WTC11 (cell line): Measurements from ENCODE around the gene REL. TPM values are rescaled to one million over a fixed set of nuclear protein-coding genes. Genes with fewer than 3 reads are reported as not detected.

Experiments
- ATAC-seq: fragments of 200-7000 bp; cut with Tn5 transposase; 2 replicates; pipeline ENCODE4 v1.10.0; 2021; ENCODE audit warnings: mild to moderate bottlenecking, moderate library complexity
- CTCF ChIA-PET: fragments of 300-600 bp; sonication (Branson Sonifier 250); formaldehyde crosslinking; loops from one replicate; lab custom pipeline; 2021; ENCODE audit warnings: antibody characterized with exemption; lab: Charles Lee
- POLR2A ChIA-PET: fragments of 350-600 bp; sonication (Branson Sonifier 250); formaldehyde crosslinking; loops from one replicate; lab custom pipeline; 2021; ENCODE audit warnings: antibody characterized with exemption; lab: Charles Lee
- DNase-seq: peaks from one replicate; pipeline ENCODE4 v3.0.0; 2021; ENCODE audit warnings: low spot score
- H3K27ac Mint-ChIP-seq: 2 replicates; pipeline ENCODE4 v1.8.0; 2021; ENCODE audit warnings: mixed read lengths
- H3K27me3 Mint-ChIP-seq: 2 replicates; pipeline ENCODE4 v1.8.0; 2021; ENCODE audit warnings: low read depth, mild to moderate bottlenecking, moderate library complexity, mixed read lengths
- H3K36me3 Mint-ChIP-seq: 2 replicates; pipeline ENCODE4 v1.8.0; 2021; ENCODE audit warnings: mixed read lengths
- H3K4me1 Mint-ChIP-seq: 2 replicates; pipeline ENCODE4 v1.8.0; 2022; ENCODE audit warnings: mixed read lengths
- H3K4me3 Mint-ChIP-seq: 2 replicates; pipeline ENCODE4 v1.8.0; 2021; ENCODE audit warnings: mild to moderate bottlenecking, moderate library complexity, mixed read lengths
- H3K9me3 Mint-ChIP-seq: 2 replicates; pipeline ENCODE4 v1.8.0; 2021; ENCODE audit warnings: mixed read lengths
- ATF6 ChIP-seq: sonication (generic); formaldehyde crosslinking; IDR thresholded peaks from 2 replicates; pipeline ENCODE4 v1.8.1; 2023; ENCODE audit warnings: mild to moderate bottlenecking, missing genetic modification reagents
- ERG ChIP-seq: fragments of 250-450 bp; sonication (Bioruptor Pico); IDR thresholded peaks from 2 replicates; pipeline ENCODE4 v1.8.0; 2021; ENCODE audit warnings: mild to moderate bottlenecking
- HMGXB4 ChIP-seq: sonication (generic); formaldehyde crosslinking; IDR thresholded peaks from 2 replicates; pipeline ENCODE4 v1.8.1; 2023; ENCODE audit warnings: mild to moderate bottlenecking, moderate library complexity, missing genetic modification reagents
- IRF1 ChIP-seq: sonication (generic); formaldehyde crosslinking; IDR thresholded peaks from 2 replicates; pipeline ENCODE4 v1.8.0; 2023; ENCODE audit warnings: missing genetic modification reagents
- IRF2 ChIP-seq: sonication (generic); formaldehyde crosslinking; IDR thresholded peaks from 2 replicates; pipeline ENCODE4 v1.8.0; 2022; ENCODE audit warnings: low read depth, missing genetic modification reagents, borderline replicate concordance
- JAZF1 ChIP-seq: fragments of 250-450 bp; sonication (Bioruptor Pico); IDR thresholded peaks from 2 replicates; pipeline ENCODE4 v1.9.0; 2021; ENCODE audit warnings: moderate library complexity, mild to moderate bottlenecking, inconsistent platforms
- MLX ChIP-seq: sonication (generic); formaldehyde crosslinking; IDR thresholded peaks from 2 replicates; pipeline ENCODE4 v1.8.1; 2023; ENCODE audit warnings: mild to moderate bottlenecking, missing genetic modification reagents, moderate library complexity
- OVOL2 ChIP-seq: fragments of 250-450 bp; sonication (Bioruptor Pico); IDR thresholded peaks from 2 replicates; pipeline ENCODE4 v1.9.0; 2021; ENCODE audit warnings: mild to moderate bottlenecking, borderline replicate concordance
- PRDM15 ChIP-seq: sonication (generic); formaldehyde crosslinking; IDR thresholded peaks from 2 replicates; pipeline ENCODE4 v1.8.0; 2022; ENCODE audit warnings: missing genetic modification reagents
- RORB ChIP-seq: fragments of 250-450 bp; sonication (Bioruptor Pico); IDR thresholded peaks from 2 replicates; pipeline ENCODE4 v1.9.0; 2021; ENCODE audit warnings: mild to moderate bottlenecking
- SMAD4 ChIP-seq: sonication (generic); formaldehyde crosslinking; IDR thresholded peaks from 2 replicates; pipeline ENCODE4 v1.8.0; 2022; ENCODE audit warnings: mild to moderate bottlenecking, missing genetic modification reagents
- USF1 ChIP-seq: sonication (generic); formaldehyde crosslinking; IDR thresholded peaks from 2 replicates; pipeline ENCODE4 v1.8.0; 2022; ENCODE audit warnings: mild to moderate bottlenecking, missing genetic modification reagents
- ZNF317 ChIP-seq: sonication (generic); formaldehyde crosslinking; IDR thresholded peaks from 2 replicates; pipeline ENCODE4 v1.8.1; 2023; ENCODE audit warnings: low read depth, mild to moderate bottlenecking, moderate library complexity, missing genetic modification reagents, borderline replicate concordance
- ZNF671 ChIP-seq: fragments of 250-450 bp; sonication (Bioruptor Pico); IDR thresholded peaks from 2 replicates; pipeline ENCODE4 v1.8.0; 2021; ENCODE audit warnings: mild to moderate bottlenecking
- total RNA-seq: library from RNA; stranded (reverse); gene quantifications from 3 replicates; pipeline ENCODE4 v1.2.3, GENCODE V29; 2021

Gene REL
- total RNA-seq, 1 experiment from 2014 or later, result 8.4 TPM

- DNase-seq, result no peak
- peaks cover 17% of the 10 kb centered on the region for H3K36me3 Mint-ChIP-seq
- no peaks in the 10 kb centered on the region for H3K9me3 Mint-ChIP-seq
- TF ChIP-seq PRDM15 (no peak), HMGXB4 (CRISPR knock-in tag) (no peak), SMAD4 (no peak), USF1 (CRISPR knock-in tag) (no peak), IRF2 (CRISPR knock-in tag) (no peak), RORB (no peak), MLX (CRISPR knock-in tag) (no peak), ERG (CRISPR knock-in tag) (no peak), ATF6 (CRISPR knock-in tag) (no peak), JAZF1 (CRISPR knock-in tag) (no peak), OVOL2 (CRISPR knock-in tag) (no peak), IRF1 (no peak), ZNF671 (CRISPR knock-in tag) (no peak), ZNF317 (CRISPR knock-in tag) (no peak)
- H3K4me1 Mint-ChIP-seq, result peaks cover 11% of the 10 kb centered on the region
- H3K27me3 Mint-ChIP-seq, result no peaks in the 10 kb centered on the region
- ATAC-seq, result peak; percentile 53
- CTCF ChIA-PET, result no interaction called here
- POLR2A ChIA-PET, result interaction anchor here (0.6 kb wide), 1 partner anchor 827 kb away, joined by 3 read pairs; no protein-coding TSS in a partner anchor
- H3K4me3 Mint-ChIP-seq, result no peak overlapping the region
- peak overlapping the region; percentile 22 for H3K27ac Mint-ChIP-seq
Observed at GRCh38 chr2:60925994-60926740, 44.8 kb downstream of the REL start.
